ENCODE data around the gene HEBP1.

HEBP1 gene

DNA sequence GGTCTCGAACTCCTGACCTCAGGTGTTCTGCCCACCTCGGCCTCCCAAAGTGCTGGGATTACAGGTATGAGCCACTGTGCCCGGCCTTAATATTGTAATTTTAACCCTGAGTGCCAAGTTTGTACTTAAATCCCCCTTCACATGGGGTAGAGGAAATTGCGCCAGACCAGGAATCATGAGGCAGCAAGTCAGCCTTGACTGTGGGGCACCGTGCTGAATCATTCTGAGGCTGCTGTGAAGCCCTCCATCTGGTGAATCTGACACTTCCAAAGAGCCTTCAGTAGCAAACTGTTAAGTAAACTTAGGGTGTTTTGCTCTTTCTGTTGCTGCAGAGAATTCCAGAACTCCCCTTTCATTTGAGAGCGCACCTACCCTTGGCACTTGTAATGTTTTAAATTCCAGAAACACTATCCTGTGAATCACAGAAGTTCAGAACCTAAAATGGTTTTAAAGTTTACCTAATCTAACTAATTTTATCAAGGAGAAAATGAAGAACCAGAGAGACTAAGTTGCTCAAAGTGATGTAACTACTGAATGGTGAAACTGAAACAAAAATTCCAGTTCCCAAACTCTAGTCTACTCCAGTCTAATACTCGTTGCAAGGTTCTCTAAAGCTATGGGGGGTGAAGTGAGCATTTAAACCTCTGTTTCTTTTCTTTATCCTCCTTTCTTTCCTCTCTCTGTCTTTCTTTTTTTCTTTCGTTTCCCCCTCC lies 7.5 kb downstream of the HEBP1 start:
- Histone ChIP-seq H3K4me2 (ENCODE audit: low read length) (no peak overlapping the region), H3K79me2 (ENCODE audit: control insufficient read depth, low read length) (no peaks in the 10 kb centered on the region), H3K27ac (ENCODE audit: low read depth, low read length) (no peak overlapping the region)

DNA sequence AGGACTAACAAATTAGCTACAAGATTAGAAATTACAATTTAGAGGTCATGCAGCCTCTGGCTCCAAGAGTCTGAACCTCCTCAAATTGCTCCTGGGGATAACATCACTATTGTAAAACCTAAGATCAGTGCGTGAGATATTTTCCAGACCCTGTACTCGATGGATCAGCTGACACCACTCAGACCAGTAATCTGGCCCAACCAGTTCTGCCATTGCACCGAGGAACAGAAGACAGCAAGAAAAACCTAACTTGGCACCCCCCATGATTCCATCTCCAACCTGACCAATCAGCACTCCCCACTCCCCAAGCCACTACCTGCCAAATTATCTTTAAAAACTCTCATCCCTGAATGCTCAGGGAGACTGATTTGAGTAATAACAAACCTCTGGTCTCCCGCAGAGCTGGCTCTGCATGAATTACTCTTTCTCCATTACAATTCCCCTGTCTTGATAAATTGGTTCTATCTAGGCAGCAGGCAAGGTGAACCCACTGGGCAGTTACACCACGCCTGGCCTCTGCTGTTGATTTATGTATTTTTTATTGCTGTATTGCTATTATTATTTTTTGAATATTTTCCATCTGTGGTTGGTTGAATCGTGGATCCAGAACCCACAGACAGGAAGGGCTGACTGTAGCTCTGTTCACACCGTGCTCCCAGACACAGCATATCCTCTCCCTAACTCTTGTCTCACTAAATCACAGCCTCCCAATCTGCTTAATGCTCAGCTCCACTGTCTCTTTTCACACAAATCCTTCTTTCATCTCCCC lies 9.2 kb downstream of the HEBP1 start:
- H4K20me1 ChIP-seq (ENCODE audit: control insufficient read depth, insufficient read depth, low read depth, low read length): no peaks in the 10 kb centered on the region
- H3K27me3 ChIP-seq (ENCODE audit: control insufficient read depth, low read length): peaks cover 26% of the 10 kb centered on the region
- no peaks in the 10 kb centered on the region for H3F3A ChIP-seq (ENCODE audit: control insufficient read depth, insufficient read depth)
- TF ChIP-seq EZH2phosphoT487 (IDR thresholded peaks at IDR 0.05; ENCODE audit: borderline replicate concordance, low read length): no peak
- TF ChIP-seq, protein P1, sequence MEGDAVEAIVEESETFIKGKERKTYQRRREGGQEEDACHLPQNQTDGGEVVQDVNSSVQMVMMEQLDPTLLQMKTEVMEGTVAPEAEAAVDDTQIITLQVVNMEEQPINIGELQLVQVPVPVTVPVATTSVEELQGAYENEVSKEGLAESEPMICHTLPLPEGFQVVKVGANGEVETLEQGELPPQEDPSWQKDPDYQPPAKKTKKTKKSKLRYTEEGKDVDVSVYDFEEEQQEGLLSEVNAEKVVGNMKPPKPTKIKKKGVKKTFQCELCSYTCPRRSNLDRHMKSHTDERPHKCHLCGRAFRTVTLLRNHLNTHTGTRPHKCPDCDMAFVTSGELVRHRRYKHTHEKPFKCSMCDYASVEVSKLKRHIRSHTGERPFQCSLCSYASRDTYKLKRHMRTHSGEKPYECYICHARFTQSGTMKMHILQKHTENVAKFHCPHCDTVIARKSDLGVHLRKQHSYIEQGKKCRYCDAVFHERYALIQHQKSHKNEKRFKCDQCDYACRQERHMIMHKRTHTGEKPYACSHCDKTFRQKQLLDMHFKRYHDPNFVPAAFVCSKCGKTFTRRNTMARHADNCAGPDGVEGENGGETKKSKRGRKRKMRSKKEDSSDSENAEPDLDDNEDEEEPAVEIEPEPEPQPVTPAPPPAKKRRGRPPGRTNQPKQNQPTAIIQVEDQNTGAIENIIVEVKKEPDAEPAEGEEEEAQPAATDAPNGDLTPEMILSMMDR (IDR thresholded peaks at IDR 0.05; ENCODE audit: low read depth, low read length, poor library complexity, severe bottlenecking): no peak
- H3K79me2 ChIP-seq (ENCODE audit: control insufficient read depth, low read length): no peaks in the 10 kb centered on the region
- no peaks in the 10 kb centered on the region for H3K9me3 ChIP-seq (ENCODE audit: control insufficient read depth, insufficient read depth, low read length)
- no peak overlapping the region for H3K4me3 ChIP-seq (ENCODE audit: low read length)
- H3K4me1 ChIP-seq (ENCODE audit: control insufficient read depth, low read length): no peaks in the 10 kb centered on the region
- no peak overlapping the region for H3K4me2 ChIP-seq (ENCODE audit: low read length)
- H3K27ac ChIP-seq (ENCODE audit: low read depth, low read length): no peak overlapping the region
- no peaks in the 10 kb centered on the region for H3K9me2 ChIP-seq (replicated peaks; ENCODE audit: control insufficient read depth, low read length)
- H3K36me3 ChIP-seq (ENCODE audit: control insufficient read depth, low read length): no peaks in the 10 kb centered on the region

More for the DNA sequence above, 7.5 kb downstream of the HEBP1 start:
- no peaks in the 10 kb centered on the region for H3K4me1 ChIP-seq (ENCODE audit: control insufficient read depth, low read length)
- no peak overlapping the region for H3K4me3 ChIP-seq (ENCODE audit: low read length)
- TF ChIP-seq, protein P1 (IDR thresholded peaks at IDR 0.05; ENCODE audit: low read depth, low read length, poor library complexity, severe bottlenecking): no peak
- no peak for TF ChIP-seq EZH2phosphoT487 (IDR thresholded peaks at IDR 0.05; ENCODE audit: borderline replicate concordance, low read length)
- no peaks in the 10 kb centered on the region for H3K9me2 ChIP-seq (replicated peaks; ENCODE audit: control insufficient read depth, low read length)
- no peaks in the 10 kb centered on the region for H4K20me1 ChIP-seq (ENCODE audit: control insufficient read depth, insufficient read depth, low read depth, low read length)
- no peaks in the 10 kb centered on the region for H3F3A ChIP-seq (ENCODE audit: control insufficient read depth, insufficient read depth)
- H3K27me3 ChIP-seq (ENCODE audit: control insufficient read depth, low read length): peaks cover 30% of the 10 kb centered on the region
- H3K36me3 ChIP-seq (ENCODE audit: control insufficient read depth, low read length): no peaks in the 10 kb centered on the region
- no peaks in the 10 kb centered on the region for H3K9me3 ChIP-seq (ENCODE audit: control insufficient read depth, insufficient read depth, low read length)

DNA sequence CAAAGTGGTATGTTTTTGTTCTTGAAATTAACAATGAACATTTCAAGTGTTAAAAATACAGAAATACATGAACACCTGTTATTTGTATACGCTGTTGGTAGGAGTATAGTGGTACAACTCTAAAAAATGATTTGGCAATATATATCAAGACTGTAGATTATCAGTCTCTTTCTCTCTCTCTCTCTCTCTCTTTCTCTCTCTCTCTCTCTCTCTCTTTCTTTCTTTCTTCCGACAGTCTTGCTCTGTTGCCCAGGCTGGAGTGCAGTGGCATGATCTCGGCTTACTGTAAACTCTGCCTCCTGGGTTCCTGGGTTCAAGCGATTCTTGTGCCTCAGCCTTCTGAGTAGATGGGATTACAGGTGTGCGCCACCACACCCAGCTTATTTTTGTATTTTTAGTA lies 12.6 kb downstream of the HEBP1 start:
- no peak for TF ChIP-seq EZH2phosphoT487 (IDR thresholded peaks at IDR 0.05; ENCODE audit: borderline replicate concordance, low read length)
- TF ChIP-seq, protein P1 (IDR thresholded peaks at IDR 0.05; ENCODE audit: low read depth, low read length, poor library complexity, severe bottlenecking): no peak
- H3K4me2 ChIP-seq (ENCODE audit: low read length): no peak overlapping the region
- H3K4me1 ChIP-seq (ENCODE audit: control insufficient read depth, low read length): no peaks in the 10 kb centered on the region
- no peaks in the 10 kb centered on the region for H3K36me3 ChIP-seq (ENCODE audit: control insufficient read depth, low read length)
- H4K20me1 ChIP-seq (ENCODE audit: control insufficient read depth, insufficient read depth, low read depth, low read length): no peaks in the 10 kb centered on the region
- no peaks in the 10 kb centered on the region for H3K9me3 ChIP-seq (ENCODE audit: control insufficient read depth, insufficient read depth, low read length)
- H3K79me2 ChIP-seq (ENCODE audit: control insufficient read depth, low read length): no peaks in the 10 kb centered on the region
- H3K4me3 ChIP-seq (ENCODE audit: low read length): no peak overlapping the region
- peaks cover 9% of the 10 kb centered on the region for H3K27me3 ChIP-seq (ENCODE audit: control insufficient read depth, low read length)
- H3F3A ChIP-seq (ENCODE audit: control insufficient read depth, insufficient read depth): no peaks in the 10 kb centered on the region
- H3K27ac ChIP-seq (ENCODE audit: low read depth, low read length): no peak overlapping the region
- no peaks in the 10 kb centered on the region for H3K9me2 ChIP-seq (replicated peaks; ENCODE audit: control insufficient read depth, low read length)

Data from DOHH2 (cell line).